Mesenchymal stem cell (in vitro differentiated cells and primary cell): Measurements from ENCODE around the gene ZNF222.

Source experiments
- DNase-seq: peaks from one replicate; pipeline ENCODE4 v3.0.0-alpha.2; 2013
- H2AFZ ChIP-seq: one replicate; pipeline ENCODE4 v1.6.1; 2013; ENCODE audit warnings: low read depth, mild to moderate bottlenecking, control low read depth, inconsistent platforms, low read length, moderate library complexity
- H2AK5ac ChIP-seq: 2 replicates; pipeline ENCODE4 v1.6.1; 2013; ENCODE audit warnings: low read length, moderate library complexity, mild to moderate bottlenecking, inconsistent platforms; ENCODE audit not compliant: severe bottlenecking
- H2BK120ac ChIP-seq: one replicate; pipeline ENCODE4 v1.6.1; 2013; ENCODE audit warnings: low read depth, mild to moderate bottlenecking, inconsistent platforms, low read length, moderate library complexity
- H2BK12ac ChIP-seq, 2 experiments: one replicate each; pipeline ENCODE4 v1.6.1; 2013; ENCODE audit warnings: inconsistent platforms in 2 of 2, low read length in 2 of 2, mild to moderate bottlenecking in 2 of 2, moderate library complexity in 2 of 2, control low read depth in 1 of 2
- H2BK15ac ChIP-seq: one replicate; pipeline ENCODE4 v1.6.1; 2013; ENCODE audit warnings: mild to moderate bottlenecking, low read depth, inconsistent platforms; ENCODE audit not compliant: poor library complexity, severe bottlenecking
- H2BK5ac ChIP-seq: 2 replicates; pipeline ENCODE4 v1.6.1; 2013; ENCODE audit warnings: low read depth, mild to moderate bottlenecking, low read length, control low read depth, inconsistent platforms; ENCODE audit not compliant: poor library complexity, severe bottlenecking
- H3K14ac ChIP-seq, 2 experiments: one replicate each; pipeline ENCODE4 v1.6.1; 2013; ENCODE audit warnings: inconsistent platforms in 2 of 2, low read length in 2 of 2, control low read depth in 1 of 2, mild to moderate bottlenecking in 1 of 2, moderate library complexity in 1 of 2
- H3K18ac ChIP-seq, 2 experiments: one replicate each; pipeline ENCODE4 v1.6.1; 2013; ENCODE audit warnings: inconsistent platforms in 2 of 2, low read length in 2 of 2, control low read depth in 1 of 2, low read depth in 1 of 2, mild to moderate bottlenecking in 1 of 2
- H3K23ac ChIP-seq, 2 experiments: one replicate each; pipeline ENCODE4 v1.6.1; 2013; ENCODE audit warnings: inconsistent platforms in 2 of 2, low read length in 2 of 2, mild to moderate bottlenecking in 2 of 2, moderate library complexity in 2 of 2, control low read depth in 1 of 2
- H3K27ac ChIP-seq: 2 replicates; pipeline ENCODE4 v1.5.1; 2013; ENCODE audit warnings: mild to moderate bottlenecking, moderate library complexity, low read length, control low read depth, inconsistent platforms; ENCODE audit not compliant: poor library complexity, severe bottlenecking
- H3K27me3 ChIP-seq, 2 experiments: 2 replicates each; pipeline versions ENCODE4 v1.6.1 to v1.7.0; 2013; ENCODE audit warnings: low read length in 2 of 2, mild to moderate bottlenecking in 2 of 2, moderate library complexity in 2 of 2, control low read depth in 1 of 2, inconsistent platforms in 1 of 2; ENCODE audit not compliant: control insufficient read depth in 1 of 2, insufficient read depth in 1 of 2
- H3K36me3 ChIP-seq, 2 experiments: 2 replicates each; pipeline versions ENCODE4 v1.6.1 to v1.7.0; 2013; ENCODE audit warnings: low read length in 2 of 2, control low read depth in 1 of 2, inconsistent platforms in 1 of 2, low read depth in 1 of 2, mild to moderate bottlenecking in 1 of 2; ENCODE audit not compliant: insufficient read depth in 2 of 2, control insufficient read depth in 1 of 2
- H3K4ac ChIP-seq, 2 experiments: one replicate each; pipeline ENCODE4 v1.6.1; 2013; ENCODE audit warnings: inconsistent platforms in 2 of 2, low read length in 2 of 2, mild to moderate bottlenecking in 2 of 2, moderate library complexity in 2 of 2, control low read depth in 1 of 2, low read depth in 1 of 2
- H3K4me1 ChIP-seq: 2 replicates; pipeline ENCODE4 v1.6.1; 2013; ENCODE audit warnings: low read depth, low read length, control low read depth; ENCODE audit not compliant: control insufficient read depth, insufficient read depth
- H3K4me2 ChIP-seq: 2 replicates; pipeline ENCODE4 v1.6.1; 2013; ENCODE audit warnings: low read length, mild to moderate bottlenecking, inconsistent platforms; ENCODE audit not compliant: poor library complexity, severe bottlenecking
- H3K4me3 ChIP-seq, 2 experiments: 2 replicates each; pipeline versions ENCODE4 v1.5.1 to v1.7.0; 2013; ENCODE audit warnings: low read length in 2 of 2, mild to moderate bottlenecking in 2 of 2, control low read depth in 1 of 2, low read depth in 1 of 2; ENCODE audit not compliant: insufficient read depth in 1 of 2
- H3K79me1 ChIP-seq: replicated peaks from 2 replicates; pipeline ENCODE4 v1.6.1; 2013; ENCODE audit warnings: mild to moderate bottlenecking, control low read depth, low read length, inconsistent platforms; ENCODE audit not compliant: poor library complexity, severe bottlenecking
- H3K9ac ChIP-seq: 2 replicates; pipeline ENCODE4 v1.7.0; 2013; ENCODE audit warnings: mild to moderate bottlenecking, low read length, moderate library complexity
- H3K9me3 ChIP-seq: 2 replicates; pipeline ENCODE4 v1.7.0; 2013; ENCODE audit warnings: mild to moderate bottlenecking, low read length; ENCODE audit not compliant: control insufficient read depth
- H4K8ac ChIP-seq: one replicate; pipeline ENCODE4 v1.6.1; 2013; ENCODE audit warnings: inconsistent platforms, mild to moderate bottlenecking, low read length, moderate library complexity
- H4K91ac ChIP-seq: one replicate; pipeline ENCODE4 v1.6.1; 2013; ENCODE audit warnings: mild to moderate bottlenecking, low read length, inconsistent platforms
- WGBS: methylation state at CpG from one replicate; pipeline ENCODE4 v1.1.7; 2013; ENCODE audit warnings: mixed read lengths; 5-methylcytosine and 5-hydroxymethylcytosine counted together

ZNF222 gene

DNA sequence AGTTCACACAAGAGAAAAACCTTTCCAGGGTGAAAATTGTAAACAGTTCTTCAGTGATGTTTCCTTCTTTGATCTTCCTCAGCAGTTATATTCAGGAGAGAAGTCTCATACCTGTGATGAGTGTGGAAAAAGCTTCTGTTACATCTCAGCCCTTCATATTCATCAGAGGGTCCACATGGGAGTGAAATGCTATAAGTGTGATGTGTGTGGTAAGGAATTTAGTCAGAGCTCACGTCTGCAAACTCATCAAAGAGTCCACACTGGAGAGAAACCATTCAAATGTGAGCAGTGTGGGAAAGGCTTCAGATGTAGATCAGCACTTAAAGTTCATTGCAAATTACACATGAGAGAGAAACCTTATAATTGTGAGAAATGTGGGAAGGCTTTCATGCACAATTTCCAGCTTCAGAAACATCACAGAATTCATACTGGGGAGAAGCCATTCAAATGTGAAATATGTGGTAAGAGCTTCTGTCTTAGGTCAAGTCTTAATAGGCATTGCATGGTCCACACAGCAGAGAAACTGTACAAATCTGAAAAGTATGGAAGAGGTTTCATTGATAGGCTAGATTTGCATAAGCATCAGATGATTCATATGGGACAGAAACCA is 6.9 kb downstream of the ZNF222 start:
- H3K4me2 ChIP-seq = no peak overlapping the region
- H4K8ac ChIP-seq = no peak overlapping the region
- H3K27ac ChIP-seq = no peak overlapping the region
- H3K36me3 ChIP-seq = peaks cover 19 to 60% of the 10 kb centered on the region in 2 experiments
- H2BK5ac ChIP-seq = no peak overlapping the region
- H2AK5ac ChIP-seq = no peak overlapping the region
- H3K14ac ChIP-seq = no peak overlapping the region
- H3K4me3 ChIP-seq = peak overlapping the region in 1 of 2 experiments; percentile 55
- WGBS = 100% methylated on average over 1 of the region's 1 CpG
- H3K4ac ChIP-seq = no peak overlapping the region
- H3K18ac ChIP-seq = no peak overlapping the region
- H3K27me3 ChIP-seq = no peaks in the 10 kb centered on the region
- no peak overlapping the region for H4K91ac ChIP-seq
- H2BK12ac ChIP-seq = no peak overlapping the region
- no peak overlapping the region for H3K23ac ChIP-seq
- no peak overlapping the region for H2AFZ ChIP-seq
- H2BK15ac ChIP-seq = no peak overlapping the region
- H3K9me3 ChIP-seq = peaks cover 86% of the 10 kb centered on the region
- peaks cover 7% of the 10 kb centered on the region for H3K79me1 ChIP-seq
- H3K9ac ChIP-seq = no peak overlapping the region
- no peak for DNase-seq
- no peaks in the 10 kb centered on the region for H3K4me1 ChIP-seq
- no peak overlapping the region for H2BK120ac ChIP-seq

DNA sequence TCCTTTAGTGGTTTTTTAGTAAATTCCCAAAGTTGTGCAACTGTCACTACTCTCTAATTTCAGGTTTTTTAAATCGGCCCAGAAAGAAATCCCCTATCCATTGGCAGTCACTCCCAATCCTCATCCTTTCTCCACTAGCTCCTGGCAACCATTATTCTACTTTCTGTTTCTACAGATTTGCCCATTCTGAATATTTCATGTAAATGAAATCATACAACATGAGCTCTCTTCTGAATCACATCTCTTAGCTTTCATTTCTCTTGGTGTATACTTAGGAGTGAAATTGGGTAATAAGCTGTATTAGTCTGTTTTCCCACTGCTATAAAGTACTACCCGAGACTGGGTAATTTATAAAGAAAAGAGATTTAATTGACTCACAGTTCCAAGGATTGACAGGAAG is 17.0 kb downstream of the ZNF222 start:
- no peak for DNase-seq
- Histone ChIP-seq H2BK12ac (no peak overlapping the region), H3K23ac (no peak overlapping the region), H2BK120ac (no peak overlapping the region), H3K18ac (no peak overlapping the region), H3K27ac (no peak overlapping the region), H3K14ac (no peak overlapping the region), H3K4me1 (no peaks in the 10 kb centered on the region), H3K79me1 (no peaks in the 10 kb centered on the region), H2AK5ac (no peak overlapping the region), H2BK5ac (no peak overlapping the region), H4K91ac (no peak overlapping the region), H3K4me2 (no peak overlapping the region), H3K9me3 (peaks cover 33% of the 10 kb centered on the region), H3K9ac (no peak overlapping the region), H3K27me3 (no peaks in the 10 kb centered on the region), H3K4me3 (no peak overlapping the region), H3K4ac (no peak overlapping the region), H4K8ac (no peak overlapping the region), H2AFZ (no peak overlapping the region), H3K36me3 (no peaks in the 10 kb centered on the region), H2BK15ac (no peak overlapping the region)
- 72% methylated on average over 2 of the region's 2 CpGs for WGBS

DNA sequence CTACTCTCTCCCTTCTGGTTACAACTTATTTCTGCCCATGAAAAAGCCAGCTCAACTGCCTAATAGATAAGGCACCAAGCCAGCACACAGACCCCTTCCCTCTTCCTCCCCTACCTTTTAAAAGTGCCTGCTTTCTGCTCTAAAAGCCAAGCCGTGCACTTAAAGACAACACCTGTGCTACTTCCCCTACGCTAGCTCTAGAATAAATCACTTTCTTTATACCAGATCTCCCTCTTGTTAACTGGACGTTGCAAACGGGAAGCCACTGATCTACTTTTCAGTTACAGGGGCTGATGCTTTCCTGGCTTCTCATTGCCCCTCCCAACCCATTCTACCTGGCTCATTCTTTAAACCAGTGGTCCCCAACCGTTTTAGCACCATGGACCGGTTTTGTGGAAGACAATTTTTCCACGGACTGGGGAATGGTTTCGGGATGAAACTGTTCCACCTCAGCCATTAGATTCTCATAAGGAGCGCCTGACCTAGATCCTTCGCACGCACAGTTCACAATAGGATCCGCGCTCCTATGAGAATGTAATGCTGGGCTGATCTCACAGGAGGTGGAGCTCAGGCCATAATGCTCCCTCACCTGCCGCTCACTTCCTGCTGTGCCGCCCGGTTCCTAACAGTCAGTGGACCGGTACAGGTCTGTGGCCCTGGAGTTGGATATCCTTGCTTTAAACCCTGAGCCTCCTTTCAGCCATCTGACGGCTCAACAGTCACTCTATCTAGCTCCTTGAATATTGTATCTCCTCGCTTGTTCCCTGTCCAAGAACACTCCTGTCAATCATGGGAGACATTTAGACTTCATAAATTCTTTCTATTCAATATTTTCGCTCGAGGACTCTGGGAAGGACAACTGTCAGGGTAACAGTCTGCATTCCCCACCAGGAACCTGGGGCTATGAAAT is 25.8 kb downstream of the ZNF222 start:
- no peak overlapping the region for H2BK15ac ChIP-seq
- H3K23ac ChIP-seq = no peak overlapping the region
- H3K27me3 ChIP-seq = peaks cover 0 to 8% of the 10 kb centered on the region in 2 experiments

More for the DNA sequence above, 25.8 kb downstream of the ZNF222 start:
- peak; percentile 17 for DNase-seq
- Histone ChIP-seq H3K14ac (peak overlapping the region in 1 of 2 experiments; percentile 64), H3K4ac (peak overlapping the region in 1 of 2 experiments; percentile 44), H2BK120ac (no peak overlapping the region), H2AK5ac (no peak overlapping the region), H3K4me2 (peak overlapping the region; percentile 86), H2BK12ac (no peak overlapping the region), H2BK5ac (no peak overlapping the region), H4K8ac (peak overlapping the region; percentile 95), H3K4me3 (peak overlapping the region; percentile 50 to 95), H2AFZ (peak overlapping the region; percentile 98), H3K4me1 (peaks cover 1% of the 10 kb centered on the region), H3K9me3 (peaks cover 14% of the 10 kb centered on the region), H3K27ac (no peak overlapping the region), H3K36me3 (peaks cover 7 to 13% of the 10 kb centered on the region in 2 experiments), H3K79me1 (peaks cover 22% of the 10 kb centered on the region), H4K91ac (no peak overlapping the region), H3K9ac (peak overlapping the region; percentile 95), H3K18ac (peak overlapping the region in 1 of 2 experiments; percentile 11)
- 50% methylated on average over 21 of the region's 21 CpGs for WGBS
